Brain microvascular endothelial cell (primary cell): ENCODE results near the gene FAM186B.

Experiments
- DNase-seq: peaks from one replicate; pipeline ENCODE4 v3.0.0-alpha.2; 2020
- H3K27ac ChIP-seq: fragments of 250-450 bp; sonication (Bioruptor Pico); 2 replicates; pipeline ENCODE4 v1.5.1; 2020; ENCODE audit warnings: mild to moderate bottlenecking, moderate library complexity
- H3K27me3 ChIP-seq: fragments of 250-450 bp; sonication (Bioruptor Pico); replicated peaks from 2 replicates; pipeline ENCODE4 v1.5.1; 2020; ENCODE audit warnings: mild to moderate bottlenecking
- H3K36me3 ChIP-seq: fragments of 250-450 bp; sonication (Bioruptor Pico); replicated peaks from 2 replicates; pipeline ENCODE4 v1.5.1; 2020; ENCODE audit warnings: mild to moderate bottlenecking
- H3K4me3 ChIP-seq: 2 replicates; pipeline ENCODE4 v1.5.1; 2011; ENCODE audit warnings: low read depth, mild to moderate bottlenecking, control low read depth, low read length, moderate library complexity
- in situ Hi-C: cut with HindIII; loops from 2 replicates; pipeline ENCODE4 v1.10.0; 2017; ENCODE audit warnings: low sequenced_read_pairs, low pct_ligation_motif_present
- TF ChIP-seq, protein P1 (sequence below): IDR thresholded peaks from 2 replicates; pipeline ENCODE4 v1.5.1; 2011; ENCODE audit warnings: low read depth, mild to moderate bottlenecking, moderate library complexity, low read length, control low read depth, inconsistent platforms; ENCODE audit errors: missing control alignments

The FAM186B gene

DNA sequence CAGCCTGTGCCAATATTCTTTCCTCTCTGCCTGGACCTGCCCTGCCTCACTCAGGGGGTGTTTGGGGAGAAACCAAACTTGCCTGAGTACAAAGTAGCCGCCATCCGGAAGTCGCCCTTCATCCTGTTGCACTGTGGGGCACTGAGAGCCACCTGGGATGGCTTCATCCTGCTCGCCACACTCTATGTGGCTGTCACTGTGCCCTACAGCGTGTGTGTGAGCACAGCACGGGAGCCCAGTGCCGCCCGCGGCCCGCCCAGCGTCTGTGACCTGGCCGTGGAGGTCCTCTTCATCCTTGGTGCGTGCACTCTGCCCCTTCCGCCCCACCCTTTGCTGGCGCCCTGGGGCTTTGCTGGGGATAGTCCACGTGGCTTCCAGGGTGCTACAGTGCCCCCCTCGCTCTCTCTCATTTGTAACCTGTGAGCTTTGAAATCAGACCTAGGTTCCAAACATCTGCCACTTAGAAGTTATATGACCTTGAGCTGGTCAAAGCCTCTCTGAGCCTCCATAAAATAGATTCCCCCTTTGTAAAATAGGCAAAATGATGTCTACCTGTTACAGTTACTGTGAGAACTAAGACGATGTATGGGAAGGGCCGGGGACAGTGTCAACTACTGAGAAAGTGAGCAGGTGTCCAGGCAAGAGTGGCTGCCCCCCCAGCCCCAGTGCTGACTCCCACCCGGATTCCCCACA, 62.1 kb downstream of the FAM186B start:
- no peak overlapping the region for H3K27ac ChIP-seq
- DNase-seq: no peak
- H3K36me3 ChIP-seq: no peaks in the 10 kb centered on the region
- in situ Hi-C loops: no loop called here
- no peak overlapping the region for H3K4me3 ChIP-seq
- TF ChIP-seq, protein P1, sequence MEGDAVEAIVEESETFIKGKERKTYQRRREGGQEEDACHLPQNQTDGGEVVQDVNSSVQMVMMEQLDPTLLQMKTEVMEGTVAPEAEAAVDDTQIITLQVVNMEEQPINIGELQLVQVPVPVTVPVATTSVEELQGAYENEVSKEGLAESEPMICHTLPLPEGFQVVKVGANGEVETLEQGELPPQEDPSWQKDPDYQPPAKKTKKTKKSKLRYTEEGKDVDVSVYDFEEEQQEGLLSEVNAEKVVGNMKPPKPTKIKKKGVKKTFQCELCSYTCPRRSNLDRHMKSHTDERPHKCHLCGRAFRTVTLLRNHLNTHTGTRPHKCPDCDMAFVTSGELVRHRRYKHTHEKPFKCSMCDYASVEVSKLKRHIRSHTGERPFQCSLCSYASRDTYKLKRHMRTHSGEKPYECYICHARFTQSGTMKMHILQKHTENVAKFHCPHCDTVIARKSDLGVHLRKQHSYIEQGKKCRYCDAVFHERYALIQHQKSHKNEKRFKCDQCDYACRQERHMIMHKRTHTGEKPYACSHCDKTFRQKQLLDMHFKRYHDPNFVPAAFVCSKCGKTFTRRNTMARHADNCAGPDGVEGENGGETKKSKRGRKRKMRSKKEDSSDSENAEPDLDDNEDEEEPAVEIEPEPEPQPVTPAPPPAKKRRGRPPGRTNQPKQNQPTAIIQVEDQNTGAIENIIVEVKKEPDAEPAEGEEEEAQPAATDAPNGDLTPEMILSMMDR: no peak
- peaks cover 20% of the 10 kb centered on the region for H3K27me3 ChIP-seq

DNA sequence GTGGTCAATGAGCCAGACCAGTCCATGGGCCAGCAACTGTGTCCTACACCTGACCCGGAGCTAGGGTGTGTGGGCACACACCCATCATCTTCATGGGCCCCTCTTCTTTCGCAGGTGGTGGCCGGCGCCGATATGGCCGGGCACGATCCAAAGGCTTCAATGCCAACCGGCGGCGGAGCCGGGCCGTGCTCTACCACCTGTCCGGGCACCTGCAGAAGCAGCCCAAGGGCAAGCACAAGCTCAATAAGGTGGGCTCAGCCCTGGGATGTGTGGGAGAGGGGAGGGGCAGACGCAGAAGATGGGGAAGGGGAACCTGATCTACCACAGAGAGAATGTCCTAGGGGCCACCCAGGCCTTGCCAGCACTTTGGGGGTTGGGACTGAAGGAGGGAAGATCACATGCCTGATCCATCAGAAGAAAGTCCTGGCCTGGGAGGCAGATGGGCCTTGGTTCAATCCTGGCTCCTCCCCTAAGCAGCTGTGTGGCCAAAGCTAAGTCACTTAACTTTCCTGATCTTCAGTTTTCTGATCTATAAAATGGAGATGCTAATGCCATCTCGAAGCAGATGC, 62.8 kb downstream of the FAM186B start:
- in situ Hi-C loops: no loop called here
- Histone ChIP-seq H3K27me3 (peaks cover 26% of the 10 kb centered on the region), H3K4me3 (no peak overlapping the region), H3K36me3 (no peaks in the 10 kb centered on the region), H3K27ac (no peak overlapping the region)
- no peak for DNase-seq
- TF ChIP-seq, protein P1: no peak

- in situ Hi-C loops: no loop called here
- no peaks in the 10 kb centered on the region for H3K36me3 ChIP-seq
- no peak overlapping the region for H3K4me3 ChIP-seq
- H3K27ac ChIP-seq: no peak overlapping the region
- peaks cover 29% of the 10 kb centered on the region for H3K27me3 ChIP-seq
- no peak for DNase-seq
- TF ChIP-seq, protein P1: no peak
Measured at GRCh38 chr12:49541911-49542505, 63.4 kb downstream of the FAM186B start.

- peaks cover 29% of the 10 kb centered on the region for H3K27me3 ChIP-seq
- no peaks in the 10 kb centered on the region for H3K36me3 ChIP-seq
- in situ Hi-C loops: no loop called here
- no peak overlapping the region for H3K4me3 ChIP-seq
- TF ChIP-seq, protein P1: no peak
- no peak for DNase-seq
- H3K27ac ChIP-seq: no peak overlapping the region
Measured at GRCh38 chr12:49541140-49541861, 64.1 kb downstream of the FAM186B start.

DNA sequence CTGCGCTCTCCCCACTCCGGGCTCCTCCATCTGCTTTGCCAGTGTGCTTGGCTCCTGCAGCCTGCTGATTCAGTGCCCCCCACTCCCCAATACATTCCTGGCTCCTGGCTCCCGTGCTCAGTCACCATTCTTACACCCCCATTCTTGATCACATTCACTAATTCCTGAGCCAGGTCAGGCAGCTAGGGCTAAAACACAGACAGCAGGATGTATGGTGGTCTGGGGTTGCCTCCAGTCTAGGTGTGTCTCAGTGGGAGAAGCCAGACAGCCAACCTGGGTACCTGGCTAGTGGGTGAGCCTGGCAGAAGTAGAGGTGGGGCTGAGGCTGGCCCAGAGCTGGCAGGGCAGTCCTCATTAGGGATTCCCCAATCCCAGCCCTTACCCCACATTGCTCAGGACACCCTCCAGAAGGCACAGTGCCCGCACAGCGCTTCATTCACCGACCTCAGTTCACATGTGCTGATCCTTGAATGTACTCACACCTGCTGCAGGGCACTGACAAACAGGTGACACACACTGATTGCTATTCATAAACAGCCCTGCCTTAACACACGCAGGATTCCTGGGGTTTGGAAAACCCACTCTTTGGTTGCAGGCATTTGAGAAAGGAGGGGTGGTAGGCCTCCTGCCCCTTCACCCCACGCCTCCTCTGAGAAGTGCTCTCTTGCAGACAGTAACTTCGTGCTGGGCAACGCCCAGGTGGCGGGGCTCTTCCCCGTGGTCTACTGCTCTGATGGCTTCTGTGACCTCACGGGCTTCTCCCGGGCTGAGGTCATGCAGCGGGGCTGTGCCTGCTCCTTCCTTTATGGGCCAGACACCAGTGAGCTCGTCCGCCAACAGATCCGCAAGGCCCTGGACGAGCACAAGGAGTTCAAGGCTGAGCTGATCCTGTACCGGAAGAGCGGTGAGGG, 65.0 kb downstream of the FAM186B start:
- Histone ChIP-seq H3K36me3 (no peaks in the 10 kb centered on the region), H3K4me3 (no peak overlapping the region), H3K27me3 (peaks cover 29% of the 10 kb centered on the region), H3K27ac (no peak overlapping the region)
- in situ Hi-C loops: no loop called here
- TF ChIP-seq, protein P1: no peak
- DNase-seq: no peak
